H1 (cell line): Measurements from ENCODE around the gene LIG1. TPM values are rescaled to one million over a fixed set of nuclear protein-coding genes. Genes with fewer than 3 reads are reported as not detected.
A peak's percentile ranks its signal among the peaks of the same experiment; 100 is the strongest.

Source experiments
- CTCF ChIA-PET: fragments of 300-600 bp; sonication (Branson Sonifier 250); formaldehyde crosslinking; loops from one replicate; lab custom pipeline; 2021; ENCODE audit not compliant: partially characterized antibody; lab: Charles Lee
- POLR2A ChIA-PET: fragments of 300-600 bp; sonication (Branson Sonifier 250); formaldehyde crosslinking; loops from one replicate; lab custom pipeline; 2021; ENCODE audit warnings: inconsistent platforms; ENCODE audit not compliant: partially characterized antibody; lab: Charles Lee
- DNase-seq, 2 experiments: peaks; one replicate each; pipeline versions ENCODE4 v3.0.0 to v3.0.0-alpha.2; 2010 to 2022; ENCODE audit warnings: low spot score in 2 of 2, low read depth in 1 of 2, mixed read lengths in 1 of 2
- FAIRE-seq: peaks from 2 replicates; lab custom pipeline; 2011; peaks lifted over from hg19 to GRCh38; lab: Jason Lieb, UNC
- H2AFZ ChIP-seq: 2 replicates; pipeline ENCODE4 v1.8.1; 2012; ENCODE audit warnings: low read length, inconsistent platforms
- H2AK5ac ChIP-seq: 2 replicates; pipeline ENCODE4 v1.6.1; 2013; ENCODE audit warnings: low read depth, low read length
- H2BK120ac ChIP-seq: replicated peaks from 2 replicates; pipeline ENCODE3; 2013; ENCODE audit warnings: low read depth, low read length, inconsistent platforms
- H2BK12ac ChIP-seq: 2 replicates; pipeline ENCODE4 v1.6.1; 2013; ENCODE audit warnings: low read depth, low read length
- H2BK15ac ChIP-seq: 2 replicates; pipeline ENCODE4 v1.6.1; 2013; ENCODE audit warnings: low read length
- H2BK20ac ChIP-seq: 2 replicates; pipeline ENCODE4 v1.6.1; 2013; ENCODE audit warnings: low read length
- H2BK5ac ChIP-seq: 2 replicates; pipeline ENCODE4 v1.6.1; 2013; ENCODE audit warnings: low read depth, low read length
- H3K14ac ChIP-seq: 2 replicates; pipeline ENCODE4 v1.6.1; 2013; ENCODE audit warnings: inconsistent platforms; ENCODE audit not compliant: insufficient read length
- H3K18ac ChIP-seq: 2 replicates; pipeline ENCODE4 v1.6.1; 2013; ENCODE audit warnings: low read length; ENCODE audit errors: extremely low read depth
- H3K23ac ChIP-seq: 2 replicates; pipeline ENCODE4 v1.6.1; 2013; ENCODE audit warnings: inconsistent platforms; ENCODE audit not compliant: insufficient read length
- H3K23me2 ChIP-seq: 2 replicates; pipeline ENCODE4 v1.6.1; 2013; ENCODE audit warnings: low read depth, low read length
- H3K27ac ChIP-seq: 2 replicates; pipeline ENCODE4 v1.6.1; 2011; ENCODE audit warnings: low read depth, low read length, inconsistent platforms
- H3K27me3 ChIP-seq, 4 experiments: replicated peaks in 1 of 4; 1 replicate in 1 of 4; 2 replicates in 3 of 4; pipeline versions ENCODE4 v1.6.1 to v1.8.1; 2011 to 2013; ENCODE audit warnings: low read length in 3 of 4, mild to moderate bottlenecking in 3 of 4, inconsistent platforms in 2 of 4, mixed read lengths in 2 of 4, moderate library complexity in 1 of 4; ENCODE audit not compliant: control insufficient read depth in 3 of 4, insufficient read depth in 3 of 4; ENCODE audit errors: extremely low read depth in 1 of 4
- H3K36me3 ChIP-seq, 4 experiments: 2 replicates each; pipeline versions ENCODE4 v1.6.1 to v1.8.1; 2011 to 2013; ENCODE audit warnings: mild to moderate bottlenecking in 4 of 4, low read length in 3 of 4, moderate library complexity in 2 of 4, control low read depth in 1 of 4, inconsistent platforms in 1 of 4; ENCODE audit not compliant: insufficient read depth in 4 of 4, control insufficient read depth in 2 of 4
- H3K4ac ChIP-seq: replicated peaks from 2 replicates; pipeline ENCODE3; 2013; ENCODE audit warnings: low read length, low read depth, mixed read lengths, inconsistent platforms; ENCODE audit not compliant: insufficient read length
- H3K4me1 ChIP-seq, 4 experiments: replicated peaks in 1 of 4; 1 replicate in 1 of 4; 2 replicates in 3 of 4; pipeline versions ENCODE4 v1.6.1 to v1.8.1; 2011 to 2013; ENCODE audit warnings: low read length in 3 of 4, inconsistent platforms in 2 of 4, mixed read lengths in 1 of 4; ENCODE audit not compliant: insufficient read depth in 4 of 4, control insufficient read depth in 3 of 4
- H3K4me2 ChIP-seq, 2 experiments: 2 replicates each; pipeline versions ENCODE4 v1.6.1 to v1.8.1; 2011 to 2013; ENCODE audit warnings: low read depth in 2 of 2, low read length in 2 of 2, control low read depth in 1 of 2, inconsistent platforms in 1 of 2, mild to moderate bottlenecking in 1 of 2; ENCODE audit not compliant: insufficient read depth in 1 of 2
- H3K4me3 ChIP-seq, 4 experiments: fragments of 200-600, 300-600 bp in 1 of 4; sonication (generic), shearing (Covaris generic), sonication (Bioruptor Twin) in 1 of 4; 2 replicates each; pipeline versions ENCODE4 v1.5.1 to v1.8.1; 2011 to 2016; ENCODE audit warnings: low read length in 4 of 4, low read depth in 3 of 4, control low read depth in 2 of 4, inconsistent platforms in 2 of 4, mild to moderate bottlenecking in 2 of 4, mixed read lengths in 1 of 4, moderate library complexity in 1 of 4; ENCODE audit not compliant: insufficient read depth in 2 of 4; ENCODE audit errors: extremely low read depth in 1 of 4
- H3K56ac ChIP-seq: replicated peaks from 2 replicates; pipeline ENCODE3; 2013; ENCODE audit warnings: low read depth, mild to moderate bottlenecking, mixed read lengths, low read length, inconsistent platforms; ENCODE audit not compliant: insufficient read length
- H3K79me1 ChIP-seq: 2 replicates; pipeline ENCODE4 v1.6.1; 2013; ENCODE audit warnings: low read depth, low read length, control low read depth
- H3K79me2 ChIP-seq, 2 experiments: 2 replicates each; pipeline versions ENCODE4 v1.6.1 to v1.8.1; 2012 to 2013; ENCODE audit warnings: low read length in 2 of 2, mild to moderate bottlenecking in 2 of 2, inconsistent platforms in 1 of 2; ENCODE audit not compliant: insufficient read depth in 2 of 2, control insufficient read depth in 1 of 2
- H3K9ac ChIP-seq, 4 experiments: replicated peaks in 1 of 4; 1 replicate in 1 of 4; 2 replicates in 3 of 4; pipeline versions ENCODE4 v1.6.1 to v1.8.1; 2011 to 2013; ENCODE audit warnings: low read depth in 3 of 4, low read length in 3 of 4, control low read depth in 2 of 4, mild to moderate bottlenecking in 2 of 4, moderate library complexity in 2 of 4, inconsistent platforms in 1 of 4; ENCODE audit errors: extremely low read depth in 1 of 4
- H3K9me3 ChIP-seq, 2 experiments: 2 replicates each; pipeline versions ENCODE4 v1.6.1 to v1.8.1; 2012 to 2013; ENCODE audit warnings: mild to moderate bottlenecking in 2 of 2, moderate library complexity in 2 of 2, control low read depth in 1 of 2, inconsistent platforms in 1 of 2, low read depth in 1 of 2, low read length in 1 of 2, mixed read lengths in 1 of 2; ENCODE audit not compliant: insufficient read depth in 2 of 2
- H4K20me1 ChIP-seq, 2 experiments: replicated peaks in 1 of 2; 2 replicates each; pipeline versions ENCODE3 to v1.8.1; 2011 to 2013; ENCODE audit warnings: inconsistent platforms in 2 of 2, low read length in 2 of 2, mild to moderate bottlenecking in 1 of 2; ENCODE audit not compliant: insufficient read depth in 2 of 2, control insufficient read depth in 1 of 2
- H4K5ac ChIP-seq: 2 replicates; pipeline ENCODE4 v1.6.1; 2013; ENCODE audit warnings: low read length, low read depth, mixed read lengths, inconsistent platforms; ENCODE audit not compliant: insufficient read length
- H4K8ac ChIP-seq: 2 replicates; pipeline ENCODE4 v1.8.0; 2013; ENCODE audit warnings: mild to moderate bottlenecking, moderate library complexity, low read length, inconsistent platforms; ENCODE audit not compliant: insufficient read depth; ENCODE audit errors: extremely low read depth
- H4K91ac ChIP-seq: replicated peaks from 2 replicates; pipeline ENCODE3; 2013; ENCODE audit warnings: low read length, mixed read lengths, inconsistent platforms; ENCODE audit not compliant: insufficient read length
- CHD1 ChIP-seq: IDR thresholded peaks from 2 replicates; pipeline ENCODE4 v1.6.1; 2012; ENCODE audit warnings: low read depth, low read length, improper control_type of control experiment
- HDAC6 ChIP-seq: IDR thresholded peaks from one replicate; pipeline ENCODE4 v1.7.1; 2012; ENCODE audit warnings: low read depth, mild to moderate bottlenecking, inconsistent platforms, low read length, moderate library complexity
- RAD21 ChIP-seq, 2 experiments: IDR thresholded peaks in 1 of 2; conservative IDR thresholded peaks in 1 of 2; 2 replicates each; pipeline ENCODE4 v1.6.1; 2011; ENCODE audit warnings: low read depth in 2 of 2, low read length in 2 of 2, improper control_type of control experiment in 1 of 2, inconsistent platforms in 1 of 2, mild to moderate bottlenecking in 1 of 2, moderate library complexity in 1 of 2
- SP2 ChIP-seq: IDR thresholded peaks from 2 replicates; pipeline ENCODE4 v1.6.1; 2012; ENCODE audit warnings: mild to moderate bottlenecking, low read length, inconsistent platforms
- SRF ChIP-seq: IDR thresholded peaks from 2 replicates; pipeline ENCODE4 v1.6.1; 2011; ENCODE audit warnings: mild to moderate bottlenecking, low read depth, low read length, moderate library complexity
- WGBS, 2 experiments: shearing (Covaris generic) in 1 of 2; methylation state at CpG; one replicate each; pipeline versions ENCODE4 v1.1.6 to v1.1.7; 2013 to 2015; ENCODE audit warnings: low lambda C conversion rate in 2 of 2, mixed read lengths in 2 of 2, inconsistent platforms in 1 of 2, low coverage in 1 of 2, missing lambda C conversion rate in 1 of 2; ENCODE audit not compliant: insufficient replicate concordance in 2 of 2, insufficient coverage in 1 of 2, insufficient read length in 1 of 2; ENCODE audit errors: extremely low coverage in 1 of 2, missing lambda C conversion rate in 1 of 2; 5-methylcytosine and 5-hydroxymethylcytosine counted together
- polyA plus RNA-seq, 7 experiments: library from polyadenylated mRNA; depleted of rRNA in 3 of 7; stranded (reverse) in 5 of 7; unstranded in 2 of 7; fragments of >200 nt in 5 of 7; fragments of 200-250 nt in 2 of 7; gene quantifications; 1 replicate in 5 of 7; 2 replicates in 1 of 7; 4 replicates in 1 of 7; pipeline versions ENCODE4 v1.2.1 to v1.2.3, GENCODE V29; 2011 to 2013; ENCODE audit warnings: missing spikeins in 2 of 7, mixed read lengths in 2 of 7
- total RNA-seq: library from RNA; stranded (reverse); fragmentation: NEBNext Ultra II Directional; extraction: Animal tissue kit (Norgen Biotek cat#: 25700); gene quantifications from 2 replicates; pipeline ENCODE4 v1.2.1, GENCODE V29; 2021
- TF ChIP-seq, protein P1 (sequence below), 3 experiments: IDR thresholded peaks; 1 replicate in 2 of 3; 2 replicates in 1 of 3; pipeline versions ENCODE4 v1.5.1 to v1.6.1; 2011; ENCODE audit warnings: low read length in 3 of 3, mild to moderate bottlenecking in 3 of 3, inconsistent platforms in 2 of 3, low read depth in 1 of 3, moderate library complexity in 1 of 3; ENCODE audit not compliant: insufficient read depth in 1 of 3; ENCODE audit errors: control extremely low read depth in 1 of 3

The LIG1 gene
- total and polyA plus RNA-seq, 2 of the 8 experiments (the other 6 are each of a cell fraction or from before 2014, with no cell fraction given) = 67.6 to 113 TPM

DNA sequence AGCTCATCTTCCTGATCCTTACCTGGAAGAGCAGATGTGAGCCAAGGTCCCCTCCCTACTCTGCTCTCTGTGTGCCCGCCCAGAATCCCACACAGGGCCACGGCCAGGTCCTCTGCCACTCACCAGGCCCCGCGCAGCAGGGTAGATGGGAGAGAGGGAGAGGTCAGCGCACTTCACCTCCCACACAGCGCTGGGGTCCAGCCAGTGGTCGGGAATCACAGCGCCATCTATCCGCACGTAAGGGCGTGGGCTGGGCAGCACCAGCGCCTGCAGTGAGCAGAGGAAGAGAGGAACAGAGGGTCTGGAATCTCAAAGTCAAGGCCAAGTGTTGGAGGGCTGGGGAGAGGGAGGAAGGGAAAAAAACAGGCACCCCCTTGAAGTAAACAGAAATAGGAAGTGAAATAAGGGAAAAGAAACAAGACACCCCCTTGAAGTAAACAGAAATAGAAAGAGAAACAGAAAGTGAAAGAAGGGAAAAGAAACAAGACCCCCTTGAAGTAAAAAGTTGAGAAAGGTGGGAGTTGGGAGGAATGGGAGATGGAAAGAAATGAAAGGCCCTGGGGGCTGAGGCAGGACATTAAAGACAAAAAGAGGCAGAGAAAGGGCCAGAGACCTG lies 52.5 kb downstream of the LIG1 start:
- Histone ChIP-seq H3K14ac (no peak overlapping the region), H3K4me3 (no peak overlapping the region), H3K23me2 (no peaks in the 10 kb centered on the region), H2BK15ac (no peak overlapping the region), H3K4ac (no peak overlapping the region), H3K56ac (no peak overlapping the region), H3K27me3 (no peaks in the 10 kb centered on the region), H3K18ac (no peak overlapping the region), H3K79me1 (no peaks in the 10 kb centered on the region), H3K4me1 (no peaks in the 10 kb centered on the region), H3K79me2 (no peaks in the 10 kb centered on the region), H4K5ac (no peak overlapping the region), H2BK20ac (no peak overlapping the region), H2BK12ac (no peak overlapping the region), H3K4me2 (no peak overlapping the region), H4K8ac (no peak overlapping the region), H3K9ac (no peak overlapping the region), H3K9me3 (no peaks in the 10 kb centered on the region), H2AK5ac (no peak overlapping the region), H3K36me3 (peaks cover 8 to 36% (median 15%) of the 10 kb centered on the region in 4 experiments; a peak in 7 of 8 replicates), H4K91ac (no peak overlapping the region), H3K23ac (no peak overlapping the region), H2AFZ (no peak overlapping the region), H2BK120ac (no peak overlapping the region), H4K20me1 (no peaks in the 10 kb centered on the region), H2BK5ac (no peak overlapping the region), H3K27ac (no peak overlapping the region)
- TF ChIP-seq HDAC6 (no peak), SRF (no peak), SP2 (no peak), CHD1 (no peak), RAD21 (IDR thresholded peaks at IDR 0.05 in 1 of 2, conservative IDR thresholded peaks at IDR 0.05 in 1 of 2; ENCODE audit: low read depth in 2 of 2, low read length in 2 of 2) (peak; percentile 10 to 44; a peak in 3 of 4 replicates)
- TF ChIP-seq, protein P1, sequence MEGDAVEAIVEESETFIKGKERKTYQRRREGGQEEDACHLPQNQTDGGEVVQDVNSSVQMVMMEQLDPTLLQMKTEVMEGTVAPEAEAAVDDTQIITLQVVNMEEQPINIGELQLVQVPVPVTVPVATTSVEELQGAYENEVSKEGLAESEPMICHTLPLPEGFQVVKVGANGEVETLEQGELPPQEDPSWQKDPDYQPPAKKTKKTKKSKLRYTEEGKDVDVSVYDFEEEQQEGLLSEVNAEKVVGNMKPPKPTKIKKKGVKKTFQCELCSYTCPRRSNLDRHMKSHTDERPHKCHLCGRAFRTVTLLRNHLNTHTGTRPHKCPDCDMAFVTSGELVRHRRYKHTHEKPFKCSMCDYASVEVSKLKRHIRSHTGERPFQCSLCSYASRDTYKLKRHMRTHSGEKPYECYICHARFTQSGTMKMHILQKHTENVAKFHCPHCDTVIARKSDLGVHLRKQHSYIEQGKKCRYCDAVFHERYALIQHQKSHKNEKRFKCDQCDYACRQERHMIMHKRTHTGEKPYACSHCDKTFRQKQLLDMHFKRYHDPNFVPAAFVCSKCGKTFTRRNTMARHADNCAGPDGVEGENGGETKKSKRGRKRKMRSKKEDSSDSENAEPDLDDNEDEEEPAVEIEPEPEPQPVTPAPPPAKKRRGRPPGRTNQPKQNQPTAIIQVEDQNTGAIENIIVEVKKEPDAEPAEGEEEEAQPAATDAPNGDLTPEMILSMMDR (IDR thresholded peaks at IDR 0.05; ENCODE audit: control extremely low read depth in 1 of 3, insufficient read depth in 1 of 3, low read depth in 1 of 3, low read length in 3 of 3) = peak; percentile 51 to 59 (median 55)
- DNase-seq (no peak), FAIRE-seq (no peak)
- ChIA-PET POLR2A (interaction anchor here (0.6 kb wide), 1 partner anchor 8 kb away, joined by 3 read pairs; no protein-coding TSS in a partner anchor), CTCF (interaction anchor here (0.8 to 4.3 kb wide), 9 partner anchors 9 to 149 kb away, joined by 3 to 21 read pairs (median 3); no protein-coding TSS in a partner anchor)
- WGBS, 2 experiments = 92% methylated on average over 12 of the region's 12 CpGs; no CpG with 5 or more reads in 1 of the 2 experiments
